Fibroblast of skin of right biceps (primary cell): ENCODE results near the gene TNNI3.
A peak's percentile ranks its signal among the peaks of the same experiment; 100 is the strongest.
"Not testable (repeated sequence)": the region's sequence is repeated elsewhere in the genome, so short reads cannot be mapped to it uniquely, and the experiment has no call there.

Experiments
- DNase-seq: peaks from one replicate; pipeline ENCODE4 v3.0.0-alpha.2; 2013

The TNNI3 gene

DNA sequence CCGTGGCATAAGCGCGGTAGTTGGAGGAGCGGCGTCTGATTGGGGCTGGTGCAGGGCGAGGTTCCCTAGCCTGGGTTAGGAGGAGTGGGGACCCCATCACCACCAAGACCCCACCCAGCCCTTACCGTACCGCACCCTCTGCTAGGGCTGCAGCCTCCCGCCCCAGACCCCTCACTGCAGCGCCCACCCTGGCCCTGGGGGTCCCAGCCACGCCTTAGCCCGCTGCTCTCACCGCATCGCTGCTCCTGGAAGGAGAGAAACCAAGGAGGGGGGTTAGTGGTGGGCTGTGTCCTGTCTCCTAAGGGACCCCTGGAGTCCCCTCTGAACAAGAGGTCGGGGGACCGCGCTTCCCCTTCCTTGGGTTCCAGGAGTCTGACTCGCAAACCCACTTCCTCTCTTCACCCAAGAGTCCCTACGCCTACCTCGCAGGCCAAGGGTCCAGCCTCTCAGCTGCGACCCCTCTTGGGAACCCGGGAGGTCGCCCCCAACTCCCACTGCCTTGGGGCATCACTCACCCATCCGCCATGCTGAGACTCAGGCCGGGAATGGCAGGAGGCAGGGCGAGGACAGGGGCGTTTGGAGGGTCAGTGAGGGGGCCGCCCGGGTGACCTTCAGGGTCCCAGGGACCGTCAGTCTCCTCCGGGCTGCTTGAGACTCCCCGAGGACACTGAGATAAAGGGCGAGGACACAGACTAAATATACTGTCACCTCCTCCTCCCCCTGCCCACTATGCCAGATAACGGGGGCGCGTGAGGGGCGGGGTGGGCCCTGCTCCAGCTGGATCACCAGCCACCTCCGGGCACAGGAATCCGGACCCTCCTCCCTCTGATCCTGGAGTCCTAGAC is at the start of gene TNNI3:
Gene TNNI3 (minus strand): TSS at position 669 of the 845 bp plus-strand sequence. CDS start 143 bp downstream, at position 526.
- DNase-seq = no peak

DNA sequence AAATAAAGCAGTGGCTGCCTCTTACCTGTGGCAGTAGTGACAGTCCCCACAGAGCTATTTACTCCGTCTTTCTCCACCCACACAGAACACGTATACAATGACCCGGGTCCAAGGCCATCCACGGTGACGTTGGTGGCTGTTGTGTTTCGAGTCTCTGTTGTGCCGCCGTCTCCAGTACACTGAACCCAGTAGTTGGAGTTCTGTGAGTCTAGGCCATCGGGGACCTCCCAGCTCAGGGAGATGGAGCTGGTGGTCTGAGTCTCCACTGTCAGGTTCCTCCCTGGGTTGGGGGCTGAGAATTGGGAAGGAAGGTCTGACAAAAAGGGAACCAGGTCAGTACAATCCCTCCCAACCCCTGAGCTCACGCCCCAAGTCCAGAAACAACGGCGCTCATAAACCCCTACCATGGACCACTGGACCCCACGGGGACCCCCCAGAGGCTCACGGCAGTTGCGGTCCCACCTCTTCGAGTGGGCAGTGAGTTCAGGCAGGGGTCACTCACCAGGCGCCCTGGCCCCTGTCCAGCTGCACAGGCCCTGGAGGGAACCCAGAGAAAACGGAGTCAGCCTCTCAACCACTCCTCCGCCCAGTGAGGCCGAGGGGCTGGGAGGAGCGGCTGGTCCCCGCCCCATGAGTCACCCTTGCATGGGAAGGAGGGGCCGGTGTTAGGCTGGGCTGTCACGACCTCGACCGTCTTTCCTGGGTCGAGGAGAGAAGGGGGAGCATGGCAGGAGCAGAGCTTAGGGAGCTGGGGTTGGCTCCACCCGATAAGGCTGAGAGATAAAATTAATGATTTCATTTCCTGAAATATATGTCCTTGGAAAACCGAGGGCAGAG is 49.4 kb upstream of the TNNI3 start:
- DNase-seq = peak; percentile 90

DNA sequence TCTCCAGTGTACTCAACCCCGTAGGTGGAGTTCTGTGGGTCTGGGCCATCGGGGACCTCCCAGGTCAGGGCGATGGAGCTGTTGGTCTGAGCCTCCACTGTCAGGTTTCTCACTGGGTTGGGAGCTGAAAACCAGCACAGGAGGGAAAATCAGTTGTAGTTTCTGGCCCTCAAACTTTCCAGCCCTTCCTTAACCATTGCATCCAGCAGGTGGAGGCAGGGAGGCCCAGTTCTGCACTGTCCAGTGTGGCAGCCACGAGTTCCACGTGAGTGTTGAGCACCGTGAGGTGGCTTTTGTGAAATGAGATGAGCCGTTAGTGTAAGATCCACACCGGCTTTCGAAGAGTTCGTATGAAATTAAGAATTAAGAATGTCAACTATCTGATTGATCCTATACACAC is 44.7 kb upstream of the TNNI3 start:
- not testable (repeated sequence) for DNase-seq

DNA sequence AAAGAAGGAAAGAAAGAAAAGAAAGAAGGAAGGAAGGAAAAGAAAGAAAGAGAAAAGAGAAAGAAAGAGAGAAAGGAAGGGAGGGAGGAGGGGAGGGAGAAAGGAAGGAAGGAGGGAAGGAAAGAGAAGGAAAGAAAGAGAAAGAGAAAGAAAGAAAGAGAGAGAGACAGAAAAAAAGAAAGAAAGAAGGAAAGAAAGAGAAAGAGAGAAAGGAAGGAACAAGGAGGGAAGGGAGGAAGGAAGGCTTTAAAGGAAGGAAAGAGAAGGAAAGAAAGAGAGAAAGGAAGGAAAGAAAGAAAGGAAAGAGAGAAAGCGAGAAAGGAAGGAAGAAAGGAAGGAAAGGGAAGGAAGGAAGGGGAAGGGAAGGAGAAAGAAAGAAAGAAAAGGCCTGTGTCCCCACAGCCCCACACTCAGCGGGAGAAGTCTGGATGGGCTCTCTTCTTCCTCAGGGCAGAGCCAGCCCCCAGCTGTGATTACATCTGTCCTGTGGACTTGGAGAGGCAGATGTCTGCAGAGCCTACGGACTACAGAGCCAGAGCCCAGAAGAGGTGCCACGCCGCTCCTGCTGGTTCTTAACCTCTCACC is 42.2 kb upstream of the TNNI3 start:
- no peak for DNase-seq

DNA sequence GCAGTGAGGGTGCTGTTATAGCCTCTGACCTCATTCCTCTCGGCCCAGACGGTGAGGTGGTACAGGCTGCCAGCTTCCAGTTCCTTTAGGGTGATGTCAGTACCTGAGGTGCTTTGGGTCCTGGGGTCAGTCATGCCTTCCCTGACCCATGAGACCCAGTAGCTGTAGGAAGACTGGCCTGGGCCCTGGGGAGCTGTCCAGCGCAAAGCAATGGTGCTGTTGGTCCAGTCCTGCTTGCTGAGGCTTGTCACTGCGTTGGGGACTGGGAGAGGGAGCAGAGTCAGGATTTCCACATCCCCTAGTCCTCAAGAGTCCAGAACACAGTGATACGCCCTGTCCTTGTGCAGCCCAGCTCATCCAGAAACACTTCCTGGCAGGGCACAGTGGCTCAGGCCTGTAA is 41.1 kb upstream of the TNNI3 start:
- no peak for DNase-seq

DNA sequence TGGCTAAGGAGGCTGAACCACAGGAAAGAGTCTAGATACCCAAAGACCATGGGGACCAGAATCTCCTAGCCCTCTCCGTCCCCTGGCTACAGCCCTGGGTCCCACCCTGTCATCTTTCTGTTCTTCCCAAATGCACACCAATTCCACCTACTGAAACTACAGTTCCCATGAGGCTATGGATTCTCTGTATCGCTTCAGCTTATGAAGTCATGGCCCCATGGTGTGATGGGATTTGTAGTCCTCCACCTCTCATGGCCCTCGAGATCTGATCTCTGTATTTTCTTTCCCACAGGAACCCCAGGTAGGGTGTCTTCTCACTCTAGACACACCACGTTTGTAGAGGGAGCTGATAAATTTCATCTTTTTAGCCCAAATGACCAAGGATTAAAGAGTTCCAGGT is 40.0 kb upstream of the TNNI3 start:
- DNase-seq = no peak

DNA sequence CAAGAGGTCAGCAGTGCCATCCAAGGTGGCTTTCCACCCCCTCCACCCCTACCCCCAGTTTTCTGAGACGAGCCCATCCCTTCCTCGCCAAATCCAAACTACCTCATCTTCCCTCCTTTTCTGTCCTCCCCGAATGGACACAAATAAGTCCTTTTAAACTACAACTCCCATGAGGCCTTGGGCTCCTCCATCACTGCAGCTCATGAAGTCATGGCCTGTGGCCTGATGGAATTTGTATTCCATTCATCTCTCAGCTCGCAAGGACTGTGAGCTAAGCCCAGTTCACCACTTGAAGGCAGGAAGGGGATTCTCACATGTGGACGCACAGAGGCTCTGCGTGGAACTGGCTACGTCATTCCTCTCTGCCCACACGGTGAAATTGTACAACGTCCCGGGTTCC is 39.3 kb upstream of the TNNI3 start:
- DNase-seq = no peak

DNA sequence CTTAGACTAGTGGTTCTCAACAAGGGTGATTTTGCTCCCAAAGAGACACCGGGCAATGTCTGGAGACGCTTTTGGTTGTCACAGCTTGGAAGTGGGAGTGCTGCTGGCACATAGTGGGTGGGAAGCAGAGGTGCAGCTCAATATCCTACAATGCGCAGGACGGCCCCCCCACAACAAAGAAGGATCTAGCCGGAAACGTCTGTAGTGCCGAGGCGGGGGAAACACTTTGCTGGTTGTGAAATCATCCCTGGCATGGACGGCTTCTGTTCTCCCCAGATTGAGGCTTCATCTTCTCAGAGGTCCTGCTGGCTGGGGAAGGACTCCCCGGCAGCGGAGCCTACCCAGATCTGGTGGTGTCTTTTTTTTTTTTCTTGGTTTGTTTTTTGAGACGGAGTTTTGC is 35.9 kb upstream of the TNNI3 start:
- no peak for DNase-seq

DNA sequence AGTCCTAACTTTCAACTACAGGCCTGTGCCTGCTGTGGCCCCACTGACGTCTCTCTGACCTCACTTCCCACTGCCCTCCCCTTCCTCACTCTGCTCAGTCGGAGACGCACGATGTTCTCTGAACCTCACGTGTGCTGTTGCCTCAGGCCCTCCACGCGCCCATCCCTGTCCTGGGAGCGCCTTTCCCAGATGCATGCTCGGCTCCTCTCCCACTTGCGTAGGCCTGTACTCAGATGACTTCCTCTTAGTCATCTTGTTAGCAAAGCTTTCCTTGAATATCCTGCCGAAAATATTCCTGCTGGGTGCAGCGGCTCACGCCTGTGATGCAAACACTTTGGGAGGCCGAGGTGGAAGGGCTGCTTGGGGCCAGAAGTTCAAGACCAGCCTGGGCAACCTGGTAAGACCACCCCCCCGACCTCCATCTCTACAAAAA is 31.9 kb upstream of the TNNI3 start:
- peak; percentile 87 for DNase-seq

DNA sequence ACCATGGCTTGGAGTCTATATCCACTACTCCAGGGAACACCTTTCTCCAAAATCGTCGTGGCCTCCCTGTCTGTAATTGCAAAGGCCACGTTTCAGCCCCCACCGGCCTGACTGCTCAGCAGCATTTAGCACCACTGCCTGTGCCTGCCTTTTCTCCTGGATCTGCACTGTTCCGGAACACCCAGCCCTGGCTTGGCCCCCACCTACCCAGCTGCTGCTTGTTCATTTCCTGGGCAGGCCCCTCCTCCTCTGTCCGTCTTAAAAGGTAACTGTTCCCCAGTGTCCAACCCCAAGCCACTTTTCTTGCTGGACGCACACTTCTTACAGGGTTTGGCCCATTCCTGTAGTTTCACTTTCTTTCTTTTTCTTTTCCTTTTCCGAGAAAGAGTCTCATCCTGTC is 31.1 kb upstream of the TNNI3 start:
- DNase-seq = no peak

DNA sequence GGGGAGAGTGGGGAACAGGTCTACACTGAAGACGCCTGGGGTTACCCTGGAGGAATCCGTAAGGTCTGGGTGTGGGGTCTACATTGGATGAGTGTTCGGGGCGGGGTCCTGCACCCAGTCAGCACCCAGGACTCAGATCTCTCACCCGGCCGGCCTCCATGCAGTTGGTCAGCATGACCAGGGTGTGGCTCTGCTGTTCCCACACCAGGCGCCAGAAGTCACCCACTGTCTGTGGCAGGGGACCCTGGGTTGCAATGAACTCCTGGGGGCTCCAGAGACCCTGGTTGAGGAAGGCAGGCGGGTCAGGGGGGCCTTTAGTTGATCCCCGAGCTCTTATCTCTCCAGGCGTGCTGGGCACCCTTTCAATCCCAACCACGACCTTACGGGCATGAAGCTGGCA is 28.5 kb upstream of the TNNI3 start:
- DNase-seq = no peak

DNA sequence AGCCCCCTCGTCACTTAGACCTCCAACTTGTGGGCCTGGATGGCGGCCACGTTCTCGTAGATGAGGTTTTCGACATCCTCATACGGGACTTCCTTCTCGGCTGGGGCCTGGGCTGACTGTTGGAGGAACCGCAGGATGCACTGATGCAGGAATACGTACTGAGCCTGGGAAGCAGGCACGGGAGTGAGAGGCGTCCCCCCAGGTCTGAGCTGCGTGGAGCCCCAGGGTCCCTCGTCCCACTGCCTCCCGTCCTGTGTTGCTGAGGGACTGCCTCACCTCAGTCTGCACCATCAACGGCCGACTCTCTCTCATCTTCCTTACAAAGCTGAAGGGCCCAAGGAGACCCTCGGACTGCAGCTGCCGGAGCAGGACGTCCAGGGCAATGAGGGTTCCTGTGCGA is 24.2 kb upstream of the TNNI3 start:
- DNase-seq = no peak

DNA sequence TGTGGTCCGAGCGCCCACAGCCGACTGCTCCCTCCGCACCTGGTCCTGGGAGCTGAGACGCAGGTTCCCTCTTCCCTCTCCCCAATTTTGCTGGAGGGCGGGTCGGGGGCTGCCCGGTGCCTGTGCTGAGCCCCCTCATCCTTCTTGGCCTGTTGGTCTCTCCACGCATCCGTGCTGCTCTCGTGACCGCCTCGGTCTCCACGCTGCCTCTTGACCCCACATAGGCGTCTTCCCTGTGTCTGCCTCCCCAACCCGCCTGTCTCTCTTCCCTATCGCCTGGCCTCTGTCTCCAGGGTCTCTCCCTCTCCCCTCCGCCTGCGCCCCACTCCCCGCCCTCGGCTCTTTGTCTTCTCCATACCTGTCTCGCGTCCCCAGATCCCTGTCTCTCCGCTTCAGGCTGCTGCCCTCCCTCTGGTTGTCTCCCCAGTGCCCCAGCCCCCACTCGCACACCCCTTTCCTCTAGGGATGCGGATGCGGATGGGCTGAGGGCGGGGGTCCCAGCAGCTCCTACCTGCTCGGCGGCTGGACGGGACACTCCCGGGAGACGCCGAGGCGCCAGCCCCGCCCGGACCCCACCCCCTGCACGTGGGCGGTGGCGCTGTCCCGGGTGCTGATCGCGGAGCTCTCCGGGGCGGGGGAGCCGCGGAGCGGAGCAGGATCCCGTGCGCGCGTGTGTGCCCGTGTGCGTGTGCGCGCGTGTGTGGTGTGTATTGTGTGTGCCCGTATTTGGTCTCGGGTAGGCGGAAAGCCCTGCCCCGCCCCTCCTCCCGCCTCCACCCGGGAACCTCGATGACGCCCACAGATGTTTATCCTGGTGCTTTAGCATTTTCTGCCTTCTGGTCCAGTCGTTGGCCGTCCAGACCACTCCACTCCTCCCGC is 22.3 kb upstream of the TNNI3 start, which contains the start of gene SYT5:
Gene SYT5 (minus strand): TSS at position 684 of the 879 bp plus-strand sequence. CDS start 1,248 bp downstream, outside the sequence.
- DNase-seq = no peak

DNA sequence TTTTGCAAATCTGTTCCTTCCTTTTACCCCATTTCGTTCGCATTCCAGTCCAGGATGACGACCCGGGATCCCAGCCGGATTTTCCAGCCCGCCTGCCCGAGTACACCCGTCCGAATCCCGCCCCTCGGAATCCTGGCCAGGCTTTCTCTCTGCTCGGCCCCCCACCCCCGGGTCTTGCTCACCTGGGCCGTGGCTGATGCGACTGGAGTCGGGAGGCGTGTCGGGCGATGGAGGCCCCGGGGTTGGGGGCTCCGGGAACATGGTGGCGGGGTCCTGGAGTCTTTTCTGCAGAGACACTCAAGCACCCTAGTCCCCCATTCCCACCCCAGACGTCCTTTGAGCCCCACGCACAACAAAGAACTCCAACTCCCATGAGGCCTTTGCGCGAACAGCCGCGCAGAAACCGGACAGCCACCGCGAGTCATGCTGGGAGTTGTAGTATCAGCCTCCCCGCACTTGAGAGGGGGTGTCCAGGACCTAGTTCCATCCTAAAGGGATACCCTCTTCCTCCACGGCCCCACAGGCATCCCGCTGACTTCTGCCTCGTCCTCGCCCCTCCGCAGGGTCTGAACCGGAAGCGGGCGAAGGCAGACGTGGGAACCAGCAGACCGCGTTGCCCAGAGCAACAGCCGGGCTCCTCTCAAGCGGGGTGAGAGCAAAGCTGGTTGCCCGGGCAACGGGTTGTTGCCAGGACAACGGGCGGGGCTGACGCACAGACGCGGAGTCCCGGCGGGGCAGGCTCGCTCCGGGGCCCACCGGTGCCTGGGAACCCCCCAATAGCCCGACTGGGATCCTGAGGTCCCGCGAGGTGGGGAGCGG is 21.5 kb upstream of the TNNI3 start:
- peak; percentile 82 for DNase-seq

DNA sequence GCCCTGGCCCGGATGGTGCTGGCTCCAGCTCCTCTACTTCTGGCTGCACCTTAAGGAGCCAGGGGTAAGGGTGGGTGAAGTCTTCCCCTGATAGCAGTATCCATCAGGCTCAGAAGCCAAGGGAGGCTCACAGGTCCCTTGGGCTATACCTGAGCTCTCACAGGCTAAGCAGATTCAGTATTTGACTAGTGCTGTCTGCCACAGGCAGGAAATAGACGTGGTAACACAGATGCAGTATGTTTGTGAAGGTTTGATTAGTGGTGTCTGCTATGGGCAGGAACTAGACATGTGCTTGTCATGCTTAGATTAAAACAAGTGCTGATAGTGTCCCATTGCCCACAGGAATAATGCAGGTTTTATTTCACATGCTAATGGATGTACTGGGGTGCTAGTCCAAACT is 18.5 kb upstream of the TNNI3 start:
- DNase-seq = no peak

DNA sequence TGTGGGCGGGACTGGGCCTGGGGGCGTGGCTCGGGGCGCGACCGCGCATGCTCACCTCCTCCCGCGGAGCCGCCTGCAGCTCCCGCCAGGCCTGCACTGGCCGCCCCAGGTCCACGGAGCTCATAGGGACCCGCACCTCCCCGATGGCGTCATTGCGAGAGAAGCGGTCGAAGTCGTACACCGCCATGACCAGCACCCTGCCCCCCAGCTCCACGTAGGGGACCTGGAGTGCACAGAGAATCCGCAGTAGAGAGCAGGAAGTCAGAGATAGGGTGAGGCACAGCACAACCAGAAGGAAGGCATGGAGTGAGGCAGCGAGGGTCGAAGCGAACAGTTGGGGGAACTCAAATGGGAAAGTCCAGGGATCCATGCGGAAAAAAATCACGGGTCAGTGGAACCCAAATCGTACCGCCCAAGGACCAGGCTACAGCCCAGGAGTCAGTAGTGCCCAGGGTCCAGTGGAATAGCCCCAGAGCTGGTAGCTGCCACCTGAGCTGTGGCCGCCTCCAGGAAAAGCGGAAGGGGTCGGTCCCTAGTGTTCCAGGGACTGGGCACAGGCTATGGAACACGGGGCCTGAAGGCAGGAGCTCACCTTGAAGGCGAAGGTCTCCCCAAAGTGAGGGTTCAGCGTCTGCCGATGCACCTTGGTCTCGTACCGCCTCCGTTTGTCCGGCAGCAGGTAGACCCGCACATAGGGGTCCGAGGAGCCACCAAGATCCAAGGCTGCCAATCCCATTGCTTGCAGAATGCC is 17.8 kb upstream of the TNNI3 start:
- no peak for DNase-seq

DNA sequence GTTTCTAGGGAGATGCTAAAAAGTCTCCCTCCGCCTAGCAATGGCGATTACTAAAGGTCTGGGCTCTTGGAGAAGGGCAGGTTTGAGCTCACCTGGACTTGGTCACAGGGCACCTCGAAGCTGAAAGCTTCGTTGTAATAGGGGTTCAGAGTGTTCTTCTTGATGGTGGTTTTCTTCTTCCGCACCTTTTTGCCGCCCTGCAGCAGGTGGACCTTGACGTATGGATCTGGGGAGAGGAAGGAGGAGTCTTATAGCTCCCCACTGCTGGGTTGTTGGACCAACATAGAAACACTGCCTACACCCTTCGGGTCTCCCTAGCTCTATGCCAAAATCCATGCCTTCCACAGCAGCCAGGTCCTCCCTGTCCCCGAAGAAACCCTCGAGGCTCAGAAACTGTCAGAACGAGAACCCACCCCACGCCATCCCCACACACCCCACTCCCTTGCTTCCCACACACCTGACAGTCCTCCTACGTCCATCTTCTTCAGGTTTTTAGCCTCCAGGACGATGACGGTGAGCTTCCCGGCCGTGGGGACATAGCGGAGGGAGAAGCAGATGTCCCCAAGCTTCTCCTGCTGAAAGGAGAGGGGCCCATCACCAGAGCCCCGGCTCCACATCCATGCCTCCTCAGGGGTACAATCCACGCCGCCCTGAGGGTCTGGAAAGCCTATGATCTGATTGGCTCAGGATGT is 17.0 kb upstream of the TNNI3 start:
- no peak for DNase-seq

DNA sequence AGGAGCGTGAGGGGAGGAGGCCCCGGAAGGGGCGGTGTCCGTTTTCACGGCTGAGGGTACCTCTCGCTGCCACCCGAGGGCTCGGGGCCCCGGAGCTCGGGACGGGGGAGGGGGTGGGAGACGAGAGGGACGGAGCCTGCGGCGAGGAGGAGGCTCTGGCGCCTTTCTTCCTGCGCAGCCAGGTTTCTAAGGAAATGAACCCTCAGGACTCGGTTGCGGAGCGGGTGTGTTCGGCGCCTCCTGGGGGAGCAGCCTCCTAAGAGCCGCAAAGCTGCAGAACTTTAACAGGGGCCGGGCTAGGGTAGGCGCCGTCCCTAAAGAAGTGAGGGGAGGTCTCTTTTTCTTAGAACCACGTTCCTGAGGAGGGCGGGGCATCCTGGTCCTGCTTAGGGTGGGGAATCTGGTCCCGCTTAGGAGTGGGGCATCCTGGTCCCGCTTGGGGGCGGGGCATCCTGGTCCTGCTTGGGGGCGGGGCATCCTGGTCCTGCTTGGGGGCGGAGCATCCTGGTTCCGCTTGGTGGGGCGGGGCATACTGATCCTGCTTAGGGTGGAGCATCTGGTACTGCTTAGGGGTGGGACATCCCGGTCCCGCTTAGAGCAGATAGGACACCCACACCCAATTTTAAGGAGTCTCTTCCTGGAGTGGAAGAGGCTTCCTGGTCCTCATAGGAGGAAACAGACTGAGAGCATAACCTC is 16.3 kb upstream of the TNNI3 start:
- DNase-seq = peak; percentile 78

DNA sequence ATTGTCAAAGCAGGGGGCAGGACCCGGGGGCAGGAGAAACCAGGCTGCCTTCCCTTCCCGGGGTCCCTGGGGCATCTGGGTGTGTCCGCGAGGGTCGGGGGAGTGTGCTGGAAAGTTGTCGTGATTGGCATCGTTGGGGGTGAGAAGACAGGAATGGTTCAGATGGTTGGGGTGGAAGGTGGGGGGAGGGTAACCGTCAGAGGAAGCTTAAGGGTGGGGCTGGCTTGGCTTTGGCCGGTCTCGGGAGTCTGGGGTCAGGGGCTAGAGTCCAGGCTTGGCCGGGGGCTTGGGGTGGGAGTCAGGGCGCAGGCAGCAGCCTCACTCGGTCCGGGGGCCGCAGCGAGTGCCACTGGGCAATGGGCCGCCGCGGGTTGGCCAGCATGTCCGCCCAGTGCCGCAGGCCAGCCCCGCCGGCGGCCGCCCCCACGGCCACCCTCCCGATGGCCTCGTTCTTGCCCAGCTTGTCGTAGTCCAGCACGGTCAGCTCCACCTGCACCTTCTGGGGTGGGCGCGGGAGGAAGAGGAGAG is 15.7 kb upstream of the TNNI3 start:
- no peak for DNase-seq
